ENCODE data around the gene CHRNE.
A peak's percentile ranks its signal among the peaks of the same experiment; 100 is the strongest.
"Not testable (repeated sequence)": the region's sequence is repeated elsewhere in the genome, so short reads cannot be mapped to it uniquely, and the experiment has no call there.

CHRNE gene

GRCh38 chr17:4939546-4939795, 36.6 kb upstream of the CHRNE start:
- DNase-seq, result no peak

- DNase-seq, result no peak
Observed at GRCh38 chr17:4938688-4939545, 36.0 kb upstream of the CHRNE start.

- no peak for DNase-seq
Observed at GRCh38 chr17:4938069-4938491, 35.2 kb upstream of the CHRNE start.

GRCh38 chr17:4937553-4937952, 34.7 kb upstream of the CHRNE start:
- DNase-seq, result no peak

- DNase-seq, result no peak
Observed at GRCh38 chr17:4936436-4936835, 33.5 kb upstream of the CHRNE start.

GRCh38 chr17:4935650-4936049, 32.8 kb upstream of the CHRNE start:
- no peak for DNase-seq

- no peak for DNase-seq
Observed at GRCh38 chr17:4934173-4934979, 31.5 kb upstream of the CHRNE start.

GRCh38 chr17:4933646-4934045, 30.7 kb upstream of the CHRNE start:
- DNase-seq, result no peak

GRCh38 chr17:4932756-4933155, 29.9 kb upstream of the CHRNE start:
- no peak for DNase-seq

GRCh38 chr17:4931963-4932362, 29.1 kb upstream of the CHRNE start, which contains the start of gene GP1BA:
Gene GP1BA (plus strand): TSS chr17:4932277. CDS start chr17:4932605, 328 bp downstream.
- DNase-seq, result no peak

- DNase-seq, result no peak
Observed at GRCh38 chr17:4928881-4929280, 26.0 kb upstream of the CHRNE start.

- DNase-seq, result not testable (repeated sequence)
Observed at GRCh38 chr17:4926577-4927335, 23.9 kb upstream of the CHRNE start.

- no peak for DNase-seq
Observed at GRCh38 chr17:4921320-4921719, 18.4 kb upstream of the CHRNE start.

- DNase-seq, result no peak
Observed at GRCh38 chr17:4920351-4921048, 17.6 kb upstream of the CHRNE start.

- DNase-seq, result no peak
Observed at GRCh38 chr17:4919511-4920047, 16.7 kb upstream of the CHRNE start.

- DNase-seq, result not testable (repeated sequence)
Observed at GRCh38 chr17:4914551-4914950, 11.7 kb upstream of the CHRNE start.

GRCh38 chr17:4913994-4914393, 11.1 kb upstream of the CHRNE start:
- DNase-seq, result no peak

GRCh38 chr17:4908711-4909496, 6.0 kb upstream of the CHRNE start:
- peak; percentile 84 for DNase-seq

GRCh38 chr17:4908301-4908700, 5.4 kb upstream of the CHRNE start:
- DNase-seq, result peak; percentile 39

GRCh38 chr17:4906642-4907041, 3.7 kb upstream of the CHRNE start:
- DNase-seq, result not testable (repeated sequence)

GRCh38 chr17:4902540-4902939, 358 bp downstream of the CHRNE start:
- DNase-seq, result no peak
